WERI-Rb-1 (cell line): ENCODE results near the gene KNTC1.

Experiments
- DNase-seq: peaks from one replicate; pipeline ENCODE4 v3.0.0-alpha.2; 2020
- H3K27ac ChIP-seq: fragments of 250-450 bp; sonication (Bioruptor Pico); 2 replicates; pipeline ENCODE4 v1.5.1; 2020; ENCODE audit warnings: mild to moderate bottlenecking, moderate library complexity
- H3K27me3 ChIP-seq: fragments of 250-450 bp; sonication (Bioruptor Pico); 2 replicates; pipeline ENCODE4 v1.5.1; 2021; ENCODE audit warnings: mild to moderate bottlenecking, low read depth, moderate library complexity; ENCODE audit not compliant: insufficient read depth, severe bottlenecking
- H3K36me3 ChIP-seq: fragments of 250-450 bp; sonication (Bioruptor Pico); 2 replicates; pipeline ENCODE4 v1.5.1; 2020; ENCODE audit warnings: mild to moderate bottlenecking, moderate library complexity
- H3K4me3 ChIP-seq: 2 replicates; pipeline ENCODE4 v1.5.1; 2011; ENCODE audit warnings: low read depth, mild to moderate bottlenecking, control low read depth, low read length
- H3K9me3 ChIP-seq: fragments of 250-450 bp; sonication (Bioruptor Pico); 2 replicates; pipeline ENCODE4 v1.5.1; 2021; ENCODE audit warnings: mild to moderate bottlenecking, moderate library complexity; ENCODE audit not compliant: severe bottlenecking
- TF ChIP-seq, protein P1 (sequence below): IDR thresholded peaks from 2 replicates; pipeline ENCODE4 v1.5.1; 2011; ENCODE audit warnings: low read depth, mild to moderate bottlenecking, control low read depth, inconsistent platforms, low read length

The KNTC1 gene

DNA sequence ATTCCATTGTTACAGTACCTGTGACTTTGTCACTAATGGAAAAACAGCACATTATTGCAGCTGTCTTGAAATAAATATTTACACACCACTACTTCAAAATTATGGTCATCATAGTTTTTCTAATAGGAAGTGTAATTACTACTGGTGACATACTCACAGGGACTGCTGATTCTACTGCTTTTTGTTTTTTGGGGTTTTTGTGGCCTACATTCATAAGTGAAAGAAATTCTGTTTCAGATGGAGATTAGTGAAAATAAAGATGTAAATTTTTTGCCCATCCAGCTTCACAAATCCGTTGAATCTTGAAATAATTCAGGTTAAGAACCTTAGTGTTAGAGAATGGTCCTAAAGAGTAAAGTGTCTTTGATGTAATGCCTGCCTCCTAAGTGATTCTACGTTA is 17.5 kb downstream of the KNTC1 start:
- H3K4me3 ChIP-seq: no peak overlapping the region
- DNase-seq: no peak
- H3K36me3 ChIP-seq: peaks cover 92% of the 10 kb centered on the region
- no peak overlapping the region for H3K27ac ChIP-seq
- no peaks in the 10 kb centered on the region for H3K27me3 ChIP-seq
- no peaks in the 10 kb centered on the region for H3K9me3 ChIP-seq
- TF ChIP-seq, protein P1, sequence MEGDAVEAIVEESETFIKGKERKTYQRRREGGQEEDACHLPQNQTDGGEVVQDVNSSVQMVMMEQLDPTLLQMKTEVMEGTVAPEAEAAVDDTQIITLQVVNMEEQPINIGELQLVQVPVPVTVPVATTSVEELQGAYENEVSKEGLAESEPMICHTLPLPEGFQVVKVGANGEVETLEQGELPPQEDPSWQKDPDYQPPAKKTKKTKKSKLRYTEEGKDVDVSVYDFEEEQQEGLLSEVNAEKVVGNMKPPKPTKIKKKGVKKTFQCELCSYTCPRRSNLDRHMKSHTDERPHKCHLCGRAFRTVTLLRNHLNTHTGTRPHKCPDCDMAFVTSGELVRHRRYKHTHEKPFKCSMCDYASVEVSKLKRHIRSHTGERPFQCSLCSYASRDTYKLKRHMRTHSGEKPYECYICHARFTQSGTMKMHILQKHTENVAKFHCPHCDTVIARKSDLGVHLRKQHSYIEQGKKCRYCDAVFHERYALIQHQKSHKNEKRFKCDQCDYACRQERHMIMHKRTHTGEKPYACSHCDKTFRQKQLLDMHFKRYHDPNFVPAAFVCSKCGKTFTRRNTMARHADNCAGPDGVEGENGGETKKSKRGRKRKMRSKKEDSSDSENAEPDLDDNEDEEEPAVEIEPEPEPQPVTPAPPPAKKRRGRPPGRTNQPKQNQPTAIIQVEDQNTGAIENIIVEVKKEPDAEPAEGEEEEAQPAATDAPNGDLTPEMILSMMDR: no peak

DNA sequence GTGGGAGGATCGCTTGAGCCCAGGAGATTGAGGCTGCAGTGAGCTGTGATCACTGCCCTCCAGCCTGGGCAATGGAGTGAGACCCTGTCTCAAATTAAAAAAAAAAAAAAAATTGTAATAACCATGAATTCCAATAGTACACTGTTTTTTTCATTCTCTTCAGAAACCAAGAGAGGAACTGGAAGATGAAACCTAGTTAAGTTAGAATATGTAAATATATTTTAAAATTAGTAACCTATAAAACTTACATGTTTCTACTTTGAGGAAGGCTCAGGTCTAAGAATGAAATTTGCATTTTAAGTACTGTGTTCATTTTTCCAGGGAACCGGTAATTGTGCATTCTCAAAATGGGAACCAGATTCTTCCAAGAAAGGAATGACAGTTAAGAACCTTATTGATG is 18.8 kb downstream of the KNTC1 start:
- Histone ChIP-seq H3K4me3 (no peak overlapping the region), H3K27me3 (no peaks in the 10 kb centered on the region), H3K36me3 (peaks cover 94% of the 10 kb centered on the region), H3K27ac (no peak overlapping the region), H3K9me3 (no peaks in the 10 kb centered on the region)
- TF ChIP-seq, protein P1: no peak
- DNase-seq: no peak

DNA sequence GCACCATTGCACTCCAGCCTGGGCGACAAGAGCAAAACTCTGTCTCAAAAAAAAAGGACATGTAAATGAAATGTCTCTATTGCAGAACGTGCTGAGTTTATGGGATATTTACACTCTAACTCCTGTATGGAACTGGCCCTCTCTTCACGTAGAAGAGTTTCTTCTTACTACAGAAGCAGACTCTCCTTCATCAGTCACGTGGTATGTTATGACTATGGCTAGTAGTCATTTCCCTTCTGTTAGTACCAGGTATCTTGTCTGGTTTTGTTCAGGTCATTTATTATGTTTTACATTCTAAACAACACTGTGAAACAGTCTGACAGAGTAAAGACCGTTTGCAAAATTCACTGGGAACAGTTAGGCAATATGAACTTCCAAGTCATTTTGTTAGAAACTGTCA is 20.3 kb downstream of the KNTC1 start:
- DNase-seq: no peak
- Histone ChIP-seq H3K27ac (no peak overlapping the region), H3K4me3 (no peak overlapping the region), H3K36me3 (peaks cover 96% of the 10 kb centered on the region), H3K9me3 (no peaks in the 10 kb centered on the region), H3K27me3 (no peaks in the 10 kb centered on the region)
- TF ChIP-seq, protein P1: no peak

DNA sequence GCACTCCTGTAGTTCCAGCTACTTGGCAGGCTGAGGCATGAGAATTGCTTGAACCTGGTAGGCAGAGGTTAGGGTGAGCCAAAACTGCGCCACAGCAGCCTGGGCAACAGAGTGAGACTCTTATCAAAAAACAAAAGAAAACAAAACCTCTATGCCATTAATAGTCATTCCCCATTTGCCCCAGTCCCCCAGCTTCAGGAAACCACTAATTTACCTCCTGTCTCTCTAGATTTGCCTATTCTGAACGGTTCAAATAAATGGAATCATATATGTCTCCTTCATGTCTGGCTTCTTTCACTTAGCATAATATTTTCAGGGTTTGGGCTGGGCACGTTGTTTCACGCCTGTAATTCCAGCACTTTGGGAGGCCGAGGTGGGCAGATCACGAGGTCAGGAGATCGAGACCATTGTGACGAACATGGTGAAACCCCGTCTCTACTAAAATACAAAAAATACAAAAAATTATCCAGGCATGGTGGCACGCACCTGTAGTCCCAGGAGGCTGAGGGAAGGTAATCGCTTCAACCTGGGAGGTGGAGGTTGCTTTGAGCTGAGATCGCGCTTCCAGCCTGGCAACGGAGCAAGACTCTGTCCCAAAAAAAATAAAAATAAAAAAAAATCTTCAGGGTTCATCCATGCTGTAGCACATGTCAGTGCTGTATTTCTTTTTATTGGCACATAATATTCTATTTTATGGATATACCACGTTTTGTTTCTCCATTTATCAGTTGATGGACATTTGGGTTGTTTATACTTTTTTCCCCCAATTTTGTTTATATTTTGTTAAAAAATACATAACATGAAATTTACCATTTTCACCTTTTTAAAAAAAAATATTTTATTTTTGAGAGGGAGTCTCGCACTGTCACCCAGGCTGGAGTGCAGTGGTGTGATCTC is 31.9 kb downstream of the KNTC1 start:
- Histone ChIP-seq H3K9me3 (no peaks in the 10 kb centered on the region), H3K27ac (no peak overlapping the region), H3K36me3 (peaks cover 75% of the 10 kb centered on the region), H3K27me3 (no peaks in the 10 kb centered on the region), H3K4me3 (no peak overlapping the region)
- TF ChIP-seq, protein P1: no peak
- DNase-seq: no peak

DNA sequence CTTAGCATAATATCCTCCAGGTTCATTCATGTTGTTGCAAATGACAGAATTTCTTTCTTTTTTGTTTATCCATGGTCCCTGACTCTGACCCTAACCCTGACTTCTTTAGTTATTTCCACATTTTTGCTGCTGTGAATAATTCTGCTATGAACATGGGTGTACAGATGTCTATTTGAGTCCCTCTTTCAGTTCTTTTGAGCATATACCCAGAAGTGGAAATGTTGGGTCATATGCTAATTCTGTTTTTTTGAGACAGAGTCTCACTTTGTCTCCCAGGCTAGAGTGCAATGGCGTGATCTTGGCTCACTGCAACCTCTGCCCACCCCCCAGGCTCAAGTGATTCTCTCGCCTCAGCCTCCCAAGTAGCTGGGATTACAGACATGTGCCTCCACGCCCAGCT is 33.1 kb downstream of the KNTC1 start:
- Histone ChIP-seq H3K27ac (no peak overlapping the region), H3K36me3 (peaks cover 73% of the 10 kb centered on the region), H3K9me3 (no peaks in the 10 kb centered on the region), H3K27me3 (no peaks in the 10 kb centered on the region), H3K4me3 (no peak overlapping the region)
- TF ChIP-seq, protein P1: no peak
- no peak for DNase-seq
